ENCODE measurements around the gene ZNF555.

- TF ChIP-seq NPAS2 (CRISPR knock-in tag; IDR thresholded peaks at IDR 0.05; ENCODE audit: borderline replicate concordance) (no peak), POLR2A (IDR thresholded peaks at IDR 0.05; ENCODE audit: low read length) (no peak), HDAC2 (IDR thresholded peaks at IDR 0.05) (no peak), CTCF (IDR thresholded peaks at IDR 0.05) (no peak), POLR2AphosphoS2 (conservative IDR thresholded peaks at IDR 0.05; ENCODE audit: low read length) (no peak), ELK1 (IDR thresholded peaks at IDR 0.05; ENCODE audit: low read depth, low read length) (no peak), EP300 (IDR thresholded peaks at IDR 0.05) (no peak), PHF8 (IDR thresholded peaks at IDR 0.05; ENCODE audit: borderline replicate concordance, low read depth) (no peak), ZFP36 (IDR thresholded peaks at IDR 0.05; ENCODE audit: borderline replicate concordance, partially characterized antibody) (no peak), HMGXB4 (CRISPR knock-in tag; IDR thresholded peaks at IDR 0.05; ENCODE audit: borderline replicate concordance) (no peak), CBX8 (IDR thresholded peaks at IDR 0.05) (no peak), KDM5A (IDR thresholded peaks at IDR 0.05) (no peak), RNF2 (IDR thresholded peaks at IDR 0.05; ENCODE audit: borderline replicate concordance, low read depth) (no peak), RAD21 (conservative IDR thresholded peaks at IDR 0.05 in 1 of 2, IDR thresholded peaks at IDR 0.05 in 1 of 2) (no peak)
These were observed 3.8 kb upstream of the ZNF555 start for GRCh38 chr19:2837430-2837829.

Measured in A549 (cell line).